ENCODE results near the gene DCLRE1A. TPM values are rescaled to one million over a fixed set of nuclear protein-coding genes. Genes with fewer than 3 reads are reported as not detected.

DCLRE1A gene
- total and polyA plus RNA-seq, 2 donors from 2014 or later = 4.2 to 5.7 TPM

GRCh38 chr10:113849140-113849803 lies 4.6 kb downstream of the DCLRE1A start:
- H3K4me3 ChIP-seq (ENCODE audit: low read length in 3 of 3) = no peak overlapping the region
- H3K4me1 ChIP-seq (ENCODE audit: control insufficient read depth in 2 of 3, insufficient read depth in 2 of 3, low read depth in 1 of 3, low read length in 3 of 3) = peaks cover 0 to 10% (median 9%) of the 10 kb centered on the region in 3 donors
- H3K9me3 ChIP-seq (ENCODE audit: control insufficient read depth in 2 of 3, insufficient read depth in 1 of 3, low read length in 3 of 3) = no peaks in the 10 kb centered on the region
- TF ChIP-seq CTCF (IDR thresholded peaks at IDR 0.05; ENCODE audit: borderline replicate concordance, extremely low read depth, insufficient read depth) = no peak
- intact Hi-C loops (cut with DNase I) = no loop called here
- peaks cover 0 to 17% (median 0%) of the 10 kb centered on the region in 3 donors for H3K36me3 ChIP-seq (ENCODE audit: control insufficient read depth in 2 of 3, insufficient read depth in 3 of 3, low read length in 3 of 3)
- no peak for DNase-seq
- FAIRE-seq = no peak
- H3K27me3 ChIP-seq (ENCODE audit: control insufficient read depth, insufficient read depth, low read length) = no peaks in the 10 kb centered on the region
- H3K27ac ChIP-seq (ENCODE audit: low read depth in 2 of 2, low read length in 2 of 2) = no peak overlapping the region
- no peak overlapping the region for H3K9ac ChIP-seq (ENCODE audit: low read length in 3 of 3)

- Histone ChIP-seq H3K4me1 (ENCODE audit: control insufficient read depth in 2 of 3, insufficient read depth in 2 of 3, low read depth in 1 of 3, low read length in 3 of 3) (no peaks in the 10 kb centered on the region), H3K36me3 (ENCODE audit: control insufficient read depth in 2 of 3, insufficient read depth in 3 of 3, low read length in 3 of 3) (peaks cover 0 to 23% (median 0%) of the 10 kb centered on the region in 3 donors), H3K4me3 (ENCODE audit: low read length in 3 of 3) (no peak overlapping the region), H3K9ac (ENCODE audit: low read length in 3 of 3) (no peak overlapping the region), H3K27me3 (ENCODE audit: control insufficient read depth, insufficient read depth, low read length) (no peaks in the 10 kb centered on the region), H3K27ac (ENCODE audit: low read depth in 2 of 2, low read length in 2 of 2) (no peak overlapping the region), H3K9me3 (ENCODE audit: control insufficient read depth in 2 of 3, insufficient read depth in 1 of 3, low read length in 3 of 3) (no peaks in the 10 kb centered on the region)
- TF ChIP-seq CTCF (IDR thresholded peaks at IDR 0.05; ENCODE audit: borderline replicate concordance, extremely low read depth, insufficient read depth) = no peak
- peak in 1 of 5 donors; percentile 10 for DNase-seq
- FAIRE-seq = no peak
- intact Hi-C loops (cut with DNase I) = no loop called here
Measured at GRCh38 chr10:113846036-113846435, 7.8 kb downstream of the DCLRE1A start.

GRCh38 chr10:113843972-113844485 lies 9.9 kb downstream of the DCLRE1A start:
- Histone ChIP-seq H3K9me3 (ENCODE audit: control insufficient read depth in 2 of 3, insufficient read depth in 1 of 3, low read length in 3 of 3) (no peaks in the 10 kb centered on the region), H3K27ac (ENCODE audit: low read depth in 2 of 2, low read length in 2 of 2) (no peak overlapping the region), H3K4me1 (ENCODE audit: control insufficient read depth in 2 of 3, insufficient read depth in 2 of 3, low read depth in 1 of 3, low read length in 3 of 3) (no peaks in the 10 kb centered on the region), H3K27me3 (ENCODE audit: control insufficient read depth, insufficient read depth, low read length) (no peaks in the 10 kb centered on the region), H3K36me3 (ENCODE audit: control insufficient read depth in 2 of 3, insufficient read depth in 3 of 3, low read length in 3 of 3) (peaks cover 0 to 18% (median 0%) of the 10 kb centered on the region in 3 donors), H3K4me3 (ENCODE audit: low read length in 3 of 3) (no peak overlapping the region), H3K9ac (ENCODE audit: low read length in 3 of 3) (no peak overlapping the region)
- FAIRE-seq (no peak), DNase-seq (no peak)
- intact Hi-C loops (cut with DNase I) = no loop called here
- no peak for TF ChIP-seq CTCF (IDR thresholded peaks at IDR 0.05; ENCODE audit: borderline replicate concordance, extremely low read depth, insufficient read depth)
